HFF-Myc (cell line): ENCODE measurements around the gene MUC21.

Experiments used
- DNase-seq: peaks from one replicate; pipeline ENCODE4 v3.0.0-alpha.2; 2011; ENCODE audit warnings: low read depth; ENCODE audit errors: extremely low read depth
- H3K4me3 ChIP-seq: replicated peaks from 2 replicates; pipeline ENCODE4 v1.5.1; 2011; ENCODE audit warnings: low read depth, mild to moderate bottlenecking, control low read depth, low read length
- TF ChIP-seq, protein P1 (sequence below): IDR thresholded peaks from 2 replicates; pipeline ENCODE4 v1.5.1; 2012; ENCODE audit warnings: mild to moderate bottlenecking, low read depth, low read length, control low read depth; ENCODE audit errors: missing control alignments

MUC21 gene

GRCh38 chr6:30983439-30983838 is at the start of gene MUC21:
Gene MUC21 (plus strand): TSS chr6:30983718. CDS start chr6:30983959, 241 bp downstream.
- TF ChIP-seq, protein P1, sequence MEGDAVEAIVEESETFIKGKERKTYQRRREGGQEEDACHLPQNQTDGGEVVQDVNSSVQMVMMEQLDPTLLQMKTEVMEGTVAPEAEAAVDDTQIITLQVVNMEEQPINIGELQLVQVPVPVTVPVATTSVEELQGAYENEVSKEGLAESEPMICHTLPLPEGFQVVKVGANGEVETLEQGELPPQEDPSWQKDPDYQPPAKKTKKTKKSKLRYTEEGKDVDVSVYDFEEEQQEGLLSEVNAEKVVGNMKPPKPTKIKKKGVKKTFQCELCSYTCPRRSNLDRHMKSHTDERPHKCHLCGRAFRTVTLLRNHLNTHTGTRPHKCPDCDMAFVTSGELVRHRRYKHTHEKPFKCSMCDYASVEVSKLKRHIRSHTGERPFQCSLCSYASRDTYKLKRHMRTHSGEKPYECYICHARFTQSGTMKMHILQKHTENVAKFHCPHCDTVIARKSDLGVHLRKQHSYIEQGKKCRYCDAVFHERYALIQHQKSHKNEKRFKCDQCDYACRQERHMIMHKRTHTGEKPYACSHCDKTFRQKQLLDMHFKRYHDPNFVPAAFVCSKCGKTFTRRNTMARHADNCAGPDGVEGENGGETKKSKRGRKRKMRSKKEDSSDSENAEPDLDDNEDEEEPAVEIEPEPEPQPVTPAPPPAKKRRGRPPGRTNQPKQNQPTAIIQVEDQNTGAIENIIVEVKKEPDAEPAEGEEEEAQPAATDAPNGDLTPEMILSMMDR, result no peak
- H3K4me3 ChIP-seq, result no peak within 1 kb of the TSS
- DNase-seq, result no peak

DNA sequence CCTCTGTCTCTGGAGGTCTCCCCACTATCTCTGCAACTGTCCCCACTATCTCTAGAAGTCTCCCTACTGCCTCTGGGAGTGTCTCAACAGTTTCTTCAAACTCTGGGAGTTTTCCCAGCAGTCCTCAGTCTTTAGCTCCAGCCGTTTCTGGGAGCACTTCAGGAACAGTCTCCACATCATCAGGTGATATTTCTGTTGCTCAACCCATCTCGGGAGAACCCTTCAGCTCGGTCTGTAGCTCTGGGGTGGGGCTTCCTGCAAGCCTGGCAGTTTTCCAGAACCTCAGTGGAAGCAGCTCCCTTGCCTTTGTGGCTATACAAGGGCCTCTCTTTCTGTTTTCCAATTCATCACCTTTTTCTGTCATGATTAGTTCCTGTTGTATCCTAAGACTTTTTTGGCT is 48.5 kb upstream of the MUC21 start:
- DNase-seq, result no peak
- TF ChIP-seq, protein P1, result no peak
- no peak overlapping the region for H3K4me3 ChIP-seq

GRCh38 chr6:30937265-30937664 is 46.3 kb upstream of the MUC21 start:
- no peak for DNase-seq
- H3K4me3 ChIP-seq, result no peak overlapping the region
- TF ChIP-seq, protein P1, result no peak

DNA sequence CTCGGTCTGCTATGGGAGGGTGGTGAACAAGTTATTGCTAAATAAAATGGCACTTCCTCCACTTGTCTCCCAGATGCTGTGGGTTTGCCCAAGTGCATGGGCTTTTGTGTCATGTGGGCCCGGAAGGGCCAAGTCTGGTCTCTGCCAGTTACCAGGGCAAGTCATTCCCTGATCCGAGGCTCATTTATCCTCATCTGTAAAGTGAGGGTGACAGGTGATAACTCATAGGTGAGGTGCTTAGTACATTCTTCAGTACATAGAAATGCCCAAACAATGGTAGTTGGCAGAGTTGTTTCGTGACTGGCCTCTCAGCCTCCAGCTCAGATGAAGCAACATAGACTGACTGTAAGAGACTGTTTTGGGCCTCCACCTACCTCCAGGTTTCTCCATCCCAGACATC is 44.8 kb upstream of the MUC21 start:
- no peak for DNase-seq
- TF ChIP-seq, protein P1, result no peak
- no peak overlapping the region for H3K4me3 ChIP-seq

GRCh38 chr6:30939473-30939872 is 44.0 kb upstream of the MUC21 start:
- H3K4me3 ChIP-seq, result no peak overlapping the region
- TF ChIP-seq, protein P1, result no peak
- no peak for DNase-seq

- TF ChIP-seq, protein P1, result no peak
- DNase-seq, result no peak
- H3K4me3 ChIP-seq, result no peak within 1 kb of the TSS
Observed at GRCh38 chr6:30940361-30940986, 43.0 kb upstream of the MUC21 start, which contains the start of gene MUCL3. Gene MUCL3 (plus strand): TSS chr6:30940973. CDS start chr6:30941000, 27 bp downstream.
